Measurements from ENCODE around the gene STAM2.
"Not testable (repeated sequence)": the region's sequence is repeated elsewhere in the genome, so short reads cannot be mapped to it uniquely, and the experiment has no call there.

The STAM2 gene

DNA sequence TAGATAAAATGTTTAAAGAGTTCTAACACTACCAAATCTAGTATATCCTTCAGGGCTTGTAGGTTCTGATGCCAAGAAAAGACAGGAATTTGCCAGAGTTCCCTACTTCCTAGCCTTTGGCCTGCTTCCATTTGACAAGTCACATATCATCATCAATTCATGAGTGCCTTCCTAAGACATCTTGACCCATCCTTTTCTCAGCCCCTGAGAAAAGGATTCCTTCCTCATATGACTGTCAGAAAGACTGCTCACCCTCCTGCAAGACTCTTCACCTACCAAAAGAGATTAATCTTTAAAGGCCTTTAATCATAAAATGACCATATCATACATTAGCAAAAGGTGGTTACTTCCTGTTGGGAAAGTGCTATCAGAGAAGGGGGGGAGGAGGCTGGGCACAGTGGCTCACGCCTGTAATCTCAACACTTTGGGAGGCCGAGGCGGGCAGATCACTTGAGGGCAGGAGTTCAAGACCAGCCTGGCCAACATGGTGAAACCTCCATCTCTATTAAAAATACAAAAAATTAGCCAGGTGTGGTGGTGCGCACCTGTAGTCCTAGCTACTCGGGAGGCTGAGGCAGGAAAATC, 3.3 kb downstream of the STAM2 start:
- DNase-seq (ENCODE audit: low read depth in 2 of 2) = not testable (repeated sequence)

DNA sequence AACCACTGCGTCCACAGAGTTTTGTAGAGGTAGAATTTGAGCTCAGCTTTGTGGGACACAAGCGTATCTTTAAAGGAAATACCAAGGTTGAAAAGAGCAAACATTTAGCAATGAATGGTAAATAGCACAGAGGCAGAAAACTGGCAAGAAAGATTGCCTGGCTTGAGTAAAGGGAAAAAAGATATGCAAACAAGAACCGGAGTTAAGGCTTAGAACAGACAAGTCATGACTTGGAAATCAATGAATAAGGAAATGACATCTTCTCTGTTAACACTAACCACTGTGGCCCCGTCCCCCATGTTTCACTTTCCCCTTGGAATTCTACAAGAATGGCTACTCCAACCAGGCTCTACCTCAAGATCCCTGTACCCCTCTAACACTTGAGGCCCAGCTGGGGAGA, 3.8 kb downstream of the STAM2 start:
- DNase-seq (ENCODE audit: low read depth in 2 of 2) = no peak

DNA sequence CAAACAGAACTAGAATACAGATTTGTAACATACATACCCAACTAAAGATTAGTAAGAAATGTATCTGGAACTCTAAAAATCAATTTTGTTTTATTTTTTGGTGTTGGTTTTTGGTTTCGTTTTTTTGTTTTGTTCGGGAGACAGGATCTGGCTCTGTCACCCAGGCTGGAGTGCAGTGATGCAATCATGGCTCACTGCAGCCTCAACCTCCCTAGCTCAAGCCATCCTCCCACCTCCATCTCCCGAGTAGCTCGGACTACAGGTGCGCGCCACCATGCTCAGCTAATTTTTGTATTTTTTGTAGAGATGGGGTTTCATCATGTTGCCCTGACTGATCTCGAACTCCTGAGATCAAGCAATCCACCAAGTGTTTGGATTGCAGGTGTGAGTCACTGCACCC, 6.4 kb downstream of the STAM2 start:
- not testable (repeated sequence) for DNase-seq (ENCODE audit: low read depth in 2 of 2)

DNA sequence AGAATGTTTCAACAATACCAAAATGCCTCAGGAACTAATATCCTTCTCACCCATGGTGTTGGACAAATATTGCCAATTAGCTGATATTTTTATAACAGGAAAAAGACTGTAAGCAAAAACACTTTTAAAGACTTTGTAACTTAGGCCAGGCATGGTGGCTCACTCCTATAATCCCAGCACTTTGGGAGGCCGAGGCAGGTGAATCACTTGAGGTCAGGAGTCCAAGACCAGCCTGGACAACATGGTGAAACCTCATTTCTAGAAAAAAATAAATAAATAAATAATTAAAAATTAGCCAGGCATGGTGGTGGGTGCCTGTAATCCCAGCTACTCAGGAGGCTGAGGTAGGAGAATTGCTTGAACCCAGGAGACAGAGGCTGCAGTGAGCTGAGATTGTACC, 8.1 kb downstream of the STAM2 start:
- not testable (repeated sequence) for DNase-seq (ENCODE audit: low read depth in 2 of 2)

DNA sequence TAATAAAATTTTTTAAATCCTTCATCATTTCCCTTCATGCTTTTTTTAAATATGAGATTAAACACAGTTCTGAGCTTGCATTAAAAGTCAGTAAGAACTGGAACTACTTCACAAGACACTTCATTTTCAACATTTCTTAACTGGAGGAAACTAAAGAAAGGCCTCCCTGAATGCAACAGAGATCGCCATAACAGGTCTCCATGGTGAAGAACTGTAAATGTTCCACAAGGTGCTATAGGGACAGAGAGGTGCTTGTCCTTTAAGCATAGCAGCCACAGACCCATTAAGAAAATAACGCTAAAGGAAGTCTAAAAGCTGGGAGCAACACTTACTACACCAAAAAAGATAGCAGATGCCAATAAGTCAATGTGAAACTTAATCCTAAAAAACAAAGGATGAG, 8.5 kb downstream of the STAM2 start:
- DNase-seq (ENCODE audit: low read depth in 2 of 2) = no peak

DNA sequence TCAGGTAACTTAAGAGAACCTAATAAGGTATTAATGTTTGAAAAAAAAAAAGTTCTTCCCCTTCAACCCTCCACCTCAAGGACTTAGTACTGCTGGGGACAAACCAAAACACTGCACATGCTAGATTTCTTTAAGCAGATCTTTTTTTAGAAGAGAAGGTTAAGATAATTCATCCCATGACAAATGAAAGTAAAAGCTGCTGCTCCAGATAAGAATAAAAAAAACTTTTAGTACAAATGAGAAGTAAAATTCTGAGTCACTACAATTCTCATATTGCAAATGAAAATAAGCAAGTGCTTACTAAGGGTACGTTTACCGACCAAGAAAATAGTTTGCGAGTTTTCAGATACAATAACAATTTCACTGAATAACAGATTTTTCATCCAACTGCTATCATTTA, 8.9 kb downstream of the STAM2 start:
- DNase-seq (ENCODE audit: low read depth in 2 of 2) = no peak

DNA sequence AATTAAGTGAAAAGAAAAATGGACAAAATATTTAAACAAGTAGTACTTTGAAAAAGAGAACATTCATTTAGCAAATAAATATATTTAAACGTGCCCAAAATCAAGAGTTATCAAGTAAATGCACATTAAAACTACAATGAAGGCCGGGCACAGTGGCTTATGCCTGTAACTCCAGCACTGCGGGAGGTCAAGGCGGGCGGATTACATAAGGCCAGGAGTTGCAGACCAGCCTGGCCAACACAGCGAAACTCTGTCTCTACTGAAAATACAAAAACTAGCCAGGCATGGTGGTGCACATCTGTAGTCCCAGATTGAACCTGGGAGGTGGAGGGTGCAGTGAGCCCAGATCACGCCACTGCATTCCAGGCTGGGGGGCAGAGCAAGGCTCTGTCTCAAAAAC, 9.8 kb downstream of the STAM2 start:
- DNase-seq (ENCODE audit: low read depth in 2 of 2) = no peak

DNA sequence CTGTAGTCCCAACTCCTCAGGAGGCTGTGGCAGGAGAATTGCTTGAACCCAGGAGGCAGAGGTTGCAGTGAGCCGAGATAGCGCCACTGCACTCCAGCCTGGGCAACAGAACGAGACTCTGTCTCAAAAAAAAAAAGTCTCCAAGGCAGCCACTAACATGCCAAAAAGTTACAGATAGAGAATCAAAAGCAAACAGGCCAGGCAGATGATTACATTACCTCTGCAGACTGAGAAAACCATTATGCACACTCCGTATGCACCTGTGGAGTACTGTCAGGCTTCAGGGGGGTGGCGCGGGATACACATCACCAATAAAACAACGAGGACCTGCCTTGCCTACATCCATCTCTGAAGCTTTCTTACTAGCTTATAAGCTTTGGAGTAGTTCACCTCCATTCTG, 10.3 kb downstream of the STAM2 start:
- DNase-seq (ENCODE audit: low read depth in 2 of 2) = no peak

DNA sequence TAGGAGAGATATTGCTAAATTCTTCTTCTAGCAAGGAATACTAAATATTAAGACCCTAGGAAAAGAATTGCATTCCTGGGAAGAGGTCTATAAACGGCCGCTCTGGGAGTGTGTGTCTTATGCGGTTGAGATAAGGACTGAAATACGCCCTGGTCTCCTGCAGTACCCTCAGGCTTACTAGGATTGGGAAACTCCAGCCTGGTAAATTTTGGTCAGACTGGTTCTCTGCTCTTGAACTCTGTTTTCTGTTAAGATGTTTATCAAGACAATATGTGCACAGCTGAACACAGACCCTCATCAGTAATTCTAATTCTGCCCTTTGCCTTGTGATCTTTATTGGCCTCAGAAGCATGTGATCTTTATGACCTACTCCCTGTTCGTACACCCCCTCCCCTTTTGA, 11.9 kb downstream of the STAM2 start:
- not testable (repeated sequence) for DNase-seq (ENCODE audit: low read depth in 2 of 2)

DNA sequence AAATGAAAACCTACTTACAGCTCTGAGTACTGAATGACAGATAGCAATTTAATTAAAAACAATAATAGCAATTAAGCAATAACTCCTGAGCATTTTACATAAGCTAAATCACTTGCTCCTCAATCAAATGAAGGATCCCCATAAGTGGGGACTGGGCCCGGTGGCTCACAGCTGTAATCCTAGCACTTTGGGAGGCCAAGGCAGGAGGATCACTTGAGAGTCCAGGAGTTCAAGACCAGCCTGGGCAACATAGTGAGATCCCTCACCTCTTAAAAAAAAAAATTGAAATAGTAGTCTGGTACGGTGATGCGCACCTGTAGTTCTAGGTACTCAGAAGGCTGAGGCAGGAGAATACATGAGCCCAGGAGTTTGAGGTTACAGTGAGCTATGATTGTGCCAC, 13.4 kb downstream of the STAM2 start:
- no peak for DNase-seq (ENCODE audit: low read depth in 2 of 2)

DNA sequence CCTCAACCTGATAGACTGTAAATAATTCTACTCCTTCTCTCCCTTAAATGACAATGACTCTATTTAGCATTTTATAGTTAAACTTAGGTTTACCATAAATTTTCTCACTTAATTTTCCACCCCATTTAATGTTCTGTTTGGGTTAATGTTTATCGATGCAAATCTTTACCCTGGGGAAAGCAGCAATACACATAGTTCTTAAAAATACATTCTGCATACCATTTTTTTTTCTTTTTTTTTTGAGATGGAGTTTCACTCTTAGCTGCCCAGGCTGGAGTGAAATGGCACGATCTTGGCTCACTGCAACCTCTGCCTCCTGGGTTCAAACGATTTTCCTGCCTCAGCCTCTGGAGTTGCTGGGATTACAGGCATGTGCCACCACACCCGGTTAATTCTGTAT, 14.0 kb downstream of the STAM2 start:
- DNase-seq (ENCODE audit: low read depth in 2 of 2) = no peak

DNA sequence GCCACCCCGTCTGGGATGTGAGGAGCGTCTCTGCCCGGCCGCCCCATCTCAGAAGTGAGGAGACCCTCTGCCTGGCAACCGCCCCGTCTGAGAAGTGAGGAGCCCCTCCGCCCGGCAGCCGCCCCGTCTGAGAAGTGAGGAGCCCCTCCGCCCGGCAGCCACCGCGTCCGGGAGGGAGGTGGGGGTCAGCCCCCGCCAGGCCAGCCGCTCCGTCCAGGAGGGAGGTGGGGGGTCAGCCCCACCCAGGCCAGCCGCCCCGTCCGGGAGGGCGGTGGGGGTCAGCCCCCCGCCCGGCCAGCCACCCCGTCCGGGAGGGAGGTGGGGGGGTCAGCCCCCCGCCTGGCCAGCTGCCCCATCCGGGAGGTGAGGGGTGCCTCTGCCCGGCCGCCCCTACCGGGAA, 15.2 kb downstream of the STAM2 start:
- not testable (repeated sequence) for DNase-seq (ENCODE audit: low read depth in 2 of 2)

DNA sequence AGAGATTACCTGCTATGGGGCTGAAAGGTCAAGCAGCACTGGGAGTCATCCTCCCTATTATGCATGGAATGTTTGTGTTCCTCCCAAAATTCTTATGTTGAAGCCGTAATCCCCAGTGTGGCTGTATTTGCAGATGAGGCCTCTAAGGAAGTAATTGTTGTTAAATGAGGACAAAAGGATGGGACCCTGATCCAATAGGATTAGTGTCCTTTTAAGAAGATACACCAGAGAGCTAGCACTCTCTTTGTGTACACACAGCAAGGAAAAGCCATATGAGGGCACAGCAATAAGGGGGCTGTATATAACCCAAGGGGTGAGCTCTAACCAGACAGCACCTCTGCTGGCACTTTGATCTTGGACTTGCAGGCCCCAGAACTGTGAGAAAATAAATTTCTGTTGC, 18.3 kb downstream of the STAM2 start:
- DNase-seq (ENCODE audit: low read depth in 2 of 2) = no peak

DNA sequence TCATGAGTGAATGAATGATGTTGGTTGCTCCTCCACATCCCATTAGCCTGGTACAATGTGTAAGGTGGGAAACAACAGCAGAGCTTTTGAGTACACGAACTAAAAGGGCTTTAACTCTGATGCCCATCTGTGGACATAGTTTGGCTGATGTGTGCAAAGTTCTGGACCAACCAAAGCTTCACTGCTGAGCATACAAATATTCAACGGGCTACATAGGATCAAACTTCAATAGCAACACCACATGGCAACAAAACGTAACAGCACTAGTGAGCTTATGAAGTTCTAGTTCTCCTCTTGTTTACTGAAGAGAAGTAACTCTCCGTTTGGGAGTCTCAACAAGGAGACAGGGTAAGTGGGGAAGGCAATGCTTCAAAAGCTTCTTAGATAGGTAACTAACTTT, 20.4 kb downstream of the STAM2 start:
- DNase-seq (ENCODE audit: low read depth in 2 of 2) = no peak

DNA sequence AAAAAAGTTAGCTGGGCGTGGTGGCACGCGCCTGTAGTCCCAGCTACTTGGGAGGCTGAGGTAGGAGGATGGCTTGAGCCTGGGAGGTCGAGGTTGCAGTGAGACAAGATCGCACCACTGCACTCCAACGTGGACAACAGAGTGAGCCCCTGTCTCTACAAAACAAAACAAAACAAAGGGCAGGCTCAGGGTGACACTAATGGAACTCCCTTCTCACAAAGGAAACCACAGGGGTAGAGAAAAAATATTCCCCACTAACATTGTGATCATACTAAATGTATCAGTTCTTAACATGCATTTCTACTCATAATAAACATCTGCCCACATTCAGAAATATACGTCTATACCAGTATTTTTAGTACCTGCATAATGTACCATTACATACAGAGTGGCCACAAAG, 21.1 kb downstream of the STAM2 start:
- DNase-seq (ENCODE audit: low read depth in 2 of 2) = no peak

DNA sequence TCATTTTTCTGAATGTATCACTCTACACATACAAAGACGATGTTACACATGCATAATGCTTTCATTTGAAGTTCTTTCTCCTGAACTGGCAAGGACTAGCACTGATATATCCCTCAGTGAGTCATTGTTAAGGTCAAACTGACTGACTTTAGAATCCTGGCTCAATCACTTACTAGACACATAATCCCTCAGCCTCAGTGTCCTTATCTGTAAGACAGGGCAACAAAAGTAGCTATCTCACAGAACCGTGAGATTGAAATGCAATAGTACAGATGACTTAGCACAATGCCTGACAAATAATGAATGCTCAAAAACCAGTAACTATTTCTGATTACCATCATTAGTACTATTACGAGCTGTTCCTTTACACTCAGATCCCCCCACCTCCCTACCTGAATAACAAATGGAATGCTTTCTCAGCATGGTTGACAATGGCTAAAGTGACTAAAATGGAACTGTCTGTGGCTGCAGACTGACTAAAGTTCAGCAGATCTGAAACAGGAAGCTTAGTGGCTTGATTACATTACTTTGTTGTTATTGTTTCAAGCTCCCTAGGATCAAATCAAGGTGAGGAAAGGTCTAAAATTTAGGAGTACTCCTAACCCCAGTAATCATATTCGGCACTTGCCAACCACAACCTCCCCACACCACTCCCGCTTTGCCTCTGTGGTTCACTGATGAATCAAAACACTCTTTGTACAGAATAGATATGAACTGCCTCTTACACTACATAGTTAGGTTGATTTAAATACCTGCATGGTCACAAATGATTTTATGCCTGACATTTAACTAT, 40.9 kb downstream of the STAM2 start:
- peak; percentile 32 to 35 for DNase-seq (ENCODE audit: low read depth in 2 of 2)

DNA sequence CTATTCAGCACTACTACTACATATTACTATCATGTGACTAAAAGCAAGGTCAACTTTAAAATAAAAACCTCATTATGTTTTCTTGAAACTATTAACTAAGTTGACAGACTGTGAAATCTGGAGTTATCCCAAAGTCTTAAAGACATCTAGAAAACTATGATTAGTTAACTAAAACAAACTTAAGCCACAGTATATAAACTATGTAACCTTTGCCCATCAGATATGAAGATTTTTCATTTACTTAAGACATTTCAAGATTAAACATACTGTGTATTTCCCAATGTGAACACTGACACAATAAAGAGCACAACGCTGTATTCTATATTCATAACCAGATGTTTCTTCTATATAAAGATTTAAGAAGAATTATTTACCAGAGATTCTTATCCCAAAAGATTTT, 43.3 kb downstream of the STAM2 start:
- no peak for DNase-seq (ENCODE audit: low read depth in 2 of 2)

DNA sequence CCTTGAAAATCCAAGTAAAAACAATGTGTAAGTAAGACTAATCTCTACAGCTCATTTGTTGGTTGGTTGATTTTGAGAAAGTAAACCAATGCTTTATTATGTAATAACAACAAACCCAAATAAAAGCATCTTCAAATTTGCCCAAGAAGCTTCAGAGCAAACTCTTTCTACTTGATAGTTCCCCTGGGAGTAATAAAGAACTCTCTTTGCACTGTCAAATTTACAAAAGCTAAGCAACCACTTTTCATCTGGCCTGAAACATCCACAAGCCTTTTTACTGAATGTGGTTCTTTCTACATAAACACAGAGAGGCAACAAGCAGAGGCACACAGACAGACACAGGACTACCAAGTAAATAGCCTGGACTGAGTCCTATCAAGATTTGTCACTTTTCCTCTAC, 47.9 kb downstream of the STAM2 start:
- no peak for DNase-seq (ENCODE audit: low read depth in 2 of 2)

DNA sequence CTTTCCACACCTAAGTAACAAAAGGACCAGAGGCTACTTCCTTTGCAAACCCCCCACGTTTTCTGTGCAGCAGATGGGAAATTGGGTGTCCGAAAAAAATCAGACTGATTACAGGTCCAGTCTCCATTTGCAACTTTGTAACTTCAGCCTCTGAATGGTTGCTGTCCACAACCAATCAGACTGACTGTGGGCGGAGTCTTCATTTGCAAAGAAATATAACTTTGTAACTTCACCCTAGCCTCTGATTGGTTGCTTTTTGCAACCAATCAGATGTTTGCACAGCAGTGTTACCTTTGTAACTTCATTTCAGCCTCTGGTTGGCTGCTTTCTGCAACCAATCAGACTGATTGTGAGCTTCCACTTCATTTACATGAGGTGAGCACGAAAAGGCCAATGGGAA, 48.9 kb downstream of the STAM2 start:
- DNase-seq (ENCODE audit: low read depth in 2 of 2) = no peak

DNA sequence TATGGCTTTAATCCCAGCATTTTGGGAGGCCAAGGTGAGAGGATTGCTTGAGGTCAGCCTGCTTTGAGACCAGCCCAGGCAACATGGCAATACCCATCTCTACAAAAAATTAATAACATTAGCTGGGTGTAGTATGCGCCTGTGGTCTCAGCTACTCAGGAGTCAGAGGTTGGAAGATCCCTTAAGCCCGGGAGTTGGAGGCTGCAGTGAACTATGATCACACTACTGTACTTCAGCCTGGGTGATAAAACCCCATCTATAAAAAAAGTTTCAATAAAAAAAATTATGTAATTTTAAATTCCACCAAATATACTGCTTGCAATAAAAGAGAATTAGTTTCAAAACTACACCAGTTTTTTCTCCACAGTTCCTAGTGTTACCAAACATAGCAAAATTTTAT, 53.4 kb downstream of the STAM2 start:
- no peak for DNase-seq (ENCODE audit: low read depth in 2 of 2)

DNA sequence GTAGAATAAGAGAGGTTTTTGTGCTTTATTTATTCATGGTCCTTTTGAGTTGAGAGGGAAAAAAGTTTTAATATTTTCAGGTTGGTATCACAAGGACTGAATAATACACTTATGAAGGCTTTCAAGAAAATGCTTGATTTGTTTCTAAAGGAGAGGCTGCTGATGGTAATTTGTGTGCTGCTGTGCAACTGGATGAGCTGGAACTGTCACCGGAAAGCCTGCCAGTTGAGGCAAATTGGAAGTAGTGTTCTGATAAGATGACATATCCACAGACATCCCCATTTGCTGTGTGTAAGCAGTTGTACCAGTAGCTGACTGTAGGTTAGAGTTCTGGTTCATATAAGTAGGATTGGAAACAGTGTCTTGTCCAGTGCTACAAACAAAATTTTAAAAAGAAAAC, 55.1 kb downstream of the STAM2 start:
- DNase-seq (ENCODE audit: low read depth in 2 of 2) = no peak

DNA sequence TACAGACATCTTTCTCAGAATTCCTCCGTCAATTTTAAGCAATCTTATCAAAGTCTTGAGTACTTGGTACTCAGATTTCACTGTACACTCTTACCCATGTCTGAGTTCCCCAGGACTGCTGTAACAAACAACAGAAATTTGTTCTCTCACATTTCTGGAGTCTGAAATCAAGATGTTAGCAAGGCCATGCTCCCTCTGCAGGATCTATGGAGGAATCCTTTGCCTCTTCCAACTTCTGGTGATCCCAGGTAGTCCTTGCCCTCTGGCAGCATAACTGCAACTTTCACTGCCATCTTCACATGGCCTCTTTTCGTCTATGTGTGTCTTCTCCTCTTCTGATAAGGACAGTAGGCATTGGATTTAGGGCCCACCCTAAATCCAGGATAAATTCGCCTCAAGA, 59.6 kb downstream of the STAM2 start:
- no peak for DNase-seq (ENCODE audit: low read depth in 2 of 2)

DNA sequence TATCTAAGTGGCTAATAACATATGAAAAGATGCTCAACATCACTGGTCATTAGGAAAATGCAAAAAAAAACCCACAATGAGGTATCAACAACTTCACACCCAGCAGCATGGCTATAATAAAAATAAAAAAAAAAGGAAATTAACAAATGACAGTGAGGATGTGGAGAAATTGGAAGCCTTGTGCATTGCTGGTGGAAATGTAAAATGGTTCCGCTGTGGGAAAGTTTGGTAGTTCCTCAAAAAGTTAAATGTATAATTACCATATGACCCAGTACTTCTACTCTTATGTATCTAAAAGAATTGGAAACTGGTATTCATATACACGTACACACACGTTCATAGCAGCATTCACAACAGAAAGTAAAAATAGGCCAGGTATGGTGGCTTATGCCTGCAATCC, 61.2 kb downstream of the STAM2 start:
- no peak for DNase-seq (ENCODE audit: low read depth in 2 of 2)

DNA sequence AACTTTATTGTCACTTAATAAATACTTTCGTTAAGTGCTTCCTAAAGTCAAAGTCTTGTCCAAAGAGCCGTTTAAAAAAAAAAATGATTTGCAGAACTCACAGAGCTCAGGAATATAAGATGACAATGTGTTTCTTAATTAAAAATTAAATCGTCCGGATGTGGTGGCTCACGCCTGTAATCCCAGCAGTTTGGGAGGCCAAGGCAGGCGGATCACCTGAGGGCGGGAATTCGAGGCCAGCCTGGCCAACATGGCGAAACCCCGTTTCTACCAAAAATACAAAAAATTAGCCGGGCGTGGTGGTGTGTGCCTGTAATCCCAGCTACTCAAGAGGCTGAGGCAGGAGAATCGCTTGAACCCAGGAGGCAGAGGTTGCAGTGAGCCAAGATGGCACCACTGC, 68.4 kb downstream of the STAM2 start:
- DNase-seq (ENCODE audit: low read depth in 2 of 2) = not testable (repeated sequence)

All from stimulated activated CD8-positive, alpha-beta memory T cell treated with anti-CD3 and anti-CD28 coated beads, Interleukin-15, amount 100 ng/mL, for 48 hours (primary cell).